Measurements from ENCODE around the gene MBP.

MBP gene

GRCh38 chr18:77059294-77059916 is 73.2 kb downstream of the MBP start:
- no peak for TF ChIP-seq CTCF (IDR thresholded peaks at IDR 0.05; ENCODE audit: extremely low read depth, missing control alignments)
- peak; percentile 46 for DNase-seq (ENCODE audit: low spot score)

- DNase-seq (ENCODE audit: low spot score): no peak
These were observed 74.2 kb downstream of the MBP start for GRCh38 chr18:77058290-77058835.

GRCh38 chr18:77057006-77057395 is 75.6 kb downstream of the MBP start:
- no peak for TF ChIP-seq CTCF (IDR thresholded peaks at IDR 0.05; ENCODE audit: extremely low read depth, missing control alignments)
- DNase-seq (ENCODE audit: low spot score): no peak

More at GRCh38 chr18:77058290-77058835, 74.2 kb downstream of the MBP start:
- no peak for TF ChIP-seq CTCF (IDR thresholded peaks at IDR 0.05; ENCODE audit: extremely low read depth, missing control alignments)

- no peak for DNase-seq (ENCODE audit: low spot score)
These were observed 76.1 kb downstream of the MBP start for GRCh38 chr18:77056344-77057005.

GRCh38 chr18:77055429-77056300 is 76.9 kb downstream of the MBP start:
- DNase-seq (ENCODE audit: low spot score): no peak

More at GRCh38 chr18:77056344-77057005, 76.1 kb downstream of the MBP start:
- no peak for TF ChIP-seq CTCF (IDR thresholded peaks at IDR 0.05; ENCODE audit: extremely low read depth, missing control alignments)

GRCh38 chr18:77054606-77055428 is 77.8 kb downstream of the MBP start:
- DNase-seq (ENCODE audit: low spot score): peak; percentile 85
- TF ChIP-seq CTCF (IDR thresholded peaks at IDR 0.05; ENCODE audit: extremely low read depth, missing control alignments): peak; percentile 38

More at GRCh38 chr18:77055429-77056300, 76.9 kb downstream of the MBP start:
- no peak for TF ChIP-seq CTCF (IDR thresholded peaks at IDR 0.05; ENCODE audit: extremely low read depth, missing control alignments)

Measured in GM20000 (cell line).